HG02981 (cell line): ENCODE data around the gene GRM8.
A peak's percentile ranks its signal among the peaks of the same experiment; 100 is the strongest.

ENCODE experiments used
- ATAC-seq: cut with Tn5 transposase; IDR thresholded peaks from one replicate; pipeline ENCODE4 v1.9.1; 2021; ENCODE audit warnings: mild to moderate bottlenecking, moderate library complexity; ENCODE audit not compliant: unreplicated experiment

GRM8 gene

DNA sequence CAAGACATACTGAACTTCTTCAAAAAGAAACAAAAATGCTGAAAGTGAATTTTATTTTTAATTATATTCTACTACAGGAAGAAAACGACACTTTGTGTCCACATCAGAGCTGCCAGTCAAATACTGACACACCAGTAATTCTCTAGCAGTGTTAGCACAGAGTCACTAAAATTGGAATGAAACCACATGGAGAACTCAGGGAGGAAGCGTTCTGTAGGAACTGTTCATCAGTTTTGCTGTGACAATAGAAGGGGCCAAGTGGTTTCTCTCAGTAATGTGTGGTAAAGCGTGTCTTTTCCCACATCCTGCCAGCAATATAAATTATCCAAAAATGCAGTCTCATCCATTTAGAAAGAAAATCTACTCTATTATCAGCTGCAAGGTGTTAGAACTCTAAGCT, 683.3 kb downstream of the GRM8 start:
- ATAC-seq, result peak; percentile 54

DNA sequence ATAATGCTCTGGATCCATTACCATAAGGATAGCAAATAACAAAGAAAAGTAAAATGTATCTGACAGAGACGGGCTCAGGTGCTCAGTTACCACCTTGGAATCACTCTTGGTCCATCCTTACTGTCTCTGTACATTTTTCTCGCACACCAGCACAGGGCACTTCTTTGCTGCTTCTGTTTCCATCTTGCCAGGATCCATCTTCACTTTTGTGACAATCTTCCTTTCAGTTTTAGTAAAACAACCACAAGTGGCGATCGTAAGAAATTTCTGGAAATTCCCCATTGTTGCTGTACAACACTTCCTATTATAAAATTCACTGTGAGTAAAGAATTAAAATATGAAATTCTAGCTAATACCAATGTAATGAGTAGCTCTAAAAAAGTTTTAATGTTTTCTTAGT, 695.5 kb downstream of the GRM8 start:
- no peak for ATAC-seq

DNA sequence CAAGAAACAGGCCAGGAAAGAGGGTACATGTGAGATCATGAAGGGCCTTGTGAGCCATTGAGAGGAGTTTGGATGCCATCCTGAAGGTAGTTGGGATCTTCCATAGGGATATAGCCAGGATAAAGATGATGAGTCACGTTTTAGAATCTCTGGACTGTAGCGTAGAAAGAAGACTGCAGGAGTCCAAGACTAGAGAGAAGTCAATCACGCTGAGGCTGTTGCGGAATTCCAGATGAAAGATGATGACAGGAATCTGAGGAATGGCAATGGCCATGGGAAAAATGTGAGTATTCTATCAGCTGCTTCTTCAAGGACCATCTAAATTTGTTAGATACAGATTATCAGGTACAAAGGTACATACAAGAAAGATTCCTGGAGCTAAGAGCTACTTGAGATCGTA, 711.3 kb downstream of the GRM8 start:
- no peak for ATAC-seq

DNA sequence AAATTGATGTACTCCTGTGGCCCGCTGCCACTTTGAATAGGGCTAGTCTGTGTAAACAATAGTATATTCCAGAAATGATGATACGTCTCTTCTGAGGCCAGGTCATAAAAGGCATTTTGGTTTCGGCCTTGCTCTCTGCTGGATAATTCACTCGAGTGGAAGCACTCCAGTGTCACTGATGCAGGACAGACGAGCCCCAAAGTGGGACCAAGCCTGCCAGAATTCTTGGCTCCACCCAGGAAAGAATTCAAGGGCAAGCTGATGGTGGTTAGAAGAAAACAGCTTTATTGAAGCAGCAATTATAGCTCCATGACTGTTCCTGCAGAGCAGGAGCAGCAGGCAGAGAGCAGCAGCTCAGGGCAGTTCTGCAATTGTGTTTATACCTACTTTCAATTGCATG, 717.6 kb downstream of the GRM8 start:
- no peak for ATAC-seq

DNA sequence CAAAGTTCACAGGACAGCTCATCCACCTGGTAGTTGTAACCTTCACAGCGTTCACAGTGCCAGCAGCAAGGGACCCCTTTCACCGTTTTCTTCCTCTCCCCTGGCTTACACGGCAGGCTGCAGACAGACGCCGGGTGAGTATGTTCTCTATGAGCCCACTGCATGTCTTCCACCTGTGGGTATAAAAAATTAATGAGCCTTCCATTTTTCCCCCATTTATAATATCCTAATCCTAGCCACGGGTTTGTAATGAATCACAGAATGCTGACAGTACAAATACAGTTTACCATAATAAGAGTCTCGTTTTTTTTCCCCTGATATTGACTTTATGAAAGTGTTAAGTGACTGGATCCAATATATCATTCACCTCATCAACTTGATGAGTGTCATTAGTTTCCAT, 719.0 kb downstream of the GRM8 start:
- no peak for ATAC-seq

DNA sequence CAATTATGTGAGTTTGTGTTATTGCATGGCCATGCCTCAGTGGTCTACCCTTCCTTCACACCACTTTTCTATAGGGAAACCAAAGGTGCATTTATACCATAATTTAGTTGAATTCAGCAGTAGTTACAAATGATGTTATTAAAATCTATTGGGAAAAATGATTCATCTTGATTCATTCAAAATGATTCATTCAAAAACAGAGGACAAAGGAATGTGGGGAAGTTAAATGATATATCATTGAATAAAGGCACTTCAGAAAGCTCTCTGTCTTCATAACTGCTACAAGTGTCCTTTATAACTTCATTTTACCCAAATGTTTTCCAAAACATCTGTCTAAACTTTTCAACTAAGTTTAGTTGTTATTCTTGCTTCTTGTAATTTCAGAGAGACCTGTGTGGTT, 722.9 kb downstream of the GRM8 start:
- ATAC-seq, result no peak

DNA sequence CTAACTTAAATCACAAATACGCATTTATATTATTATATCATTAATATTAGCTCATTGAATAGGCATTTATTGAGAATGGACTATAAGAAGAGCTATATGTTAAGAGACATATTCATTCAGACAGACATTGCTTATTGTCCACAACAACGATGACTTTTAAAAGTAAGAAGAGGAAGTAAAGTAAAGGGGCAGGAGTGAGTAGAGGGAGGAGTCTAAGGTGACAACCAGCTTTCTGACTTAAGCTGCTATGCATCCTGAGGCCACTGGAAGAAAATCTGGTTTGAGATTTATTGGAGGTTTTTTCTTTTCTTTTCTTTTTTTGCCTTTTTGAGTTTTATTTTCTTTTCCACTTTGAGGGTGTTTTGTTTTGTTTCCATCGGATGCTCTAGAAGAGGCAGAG, 723.5 kb downstream of the GRM8 start:
- peak; percentile 50 for ATAC-seq

DNA sequence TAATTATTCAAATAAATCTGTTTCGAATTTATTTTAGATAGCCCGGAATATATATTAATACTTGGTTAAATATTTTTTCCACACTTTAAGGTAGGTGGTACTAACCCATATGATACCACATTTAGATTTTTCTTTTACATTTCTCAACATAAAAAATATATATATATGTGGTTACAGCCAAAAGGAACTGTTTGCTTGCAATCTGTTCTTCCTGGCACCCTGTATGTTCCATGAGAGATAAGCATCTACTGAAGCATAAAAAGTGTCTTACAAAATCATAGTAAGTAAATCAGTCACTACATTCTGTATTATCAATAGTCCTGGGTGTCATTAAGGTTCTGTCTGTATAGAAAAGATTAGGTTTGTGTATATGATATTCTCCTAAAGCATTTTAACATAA, 726.8 kb downstream of the GRM8 start:
- no peak for ATAC-seq

DNA sequence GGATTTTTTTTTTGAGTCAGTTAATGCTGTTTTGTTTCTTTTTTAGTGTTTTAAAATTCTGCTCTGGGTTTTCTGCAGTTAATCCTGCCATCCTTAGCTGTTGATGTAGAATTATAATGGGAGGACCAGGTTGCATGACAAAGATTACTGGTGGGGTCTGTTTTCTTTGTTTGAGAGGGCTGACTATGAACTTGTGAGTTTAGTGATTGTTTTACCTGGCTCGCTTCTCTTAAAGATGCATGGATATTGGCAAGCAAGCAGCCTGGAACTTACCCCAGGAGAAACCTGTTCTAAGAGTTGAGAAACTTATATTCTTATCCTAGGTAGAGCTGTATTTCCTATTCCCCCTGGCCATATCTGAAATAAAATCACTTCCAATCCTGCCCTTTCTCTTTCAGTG, 727.8 kb downstream of the GRM8 start:
- ATAC-seq, result no peak

DNA sequence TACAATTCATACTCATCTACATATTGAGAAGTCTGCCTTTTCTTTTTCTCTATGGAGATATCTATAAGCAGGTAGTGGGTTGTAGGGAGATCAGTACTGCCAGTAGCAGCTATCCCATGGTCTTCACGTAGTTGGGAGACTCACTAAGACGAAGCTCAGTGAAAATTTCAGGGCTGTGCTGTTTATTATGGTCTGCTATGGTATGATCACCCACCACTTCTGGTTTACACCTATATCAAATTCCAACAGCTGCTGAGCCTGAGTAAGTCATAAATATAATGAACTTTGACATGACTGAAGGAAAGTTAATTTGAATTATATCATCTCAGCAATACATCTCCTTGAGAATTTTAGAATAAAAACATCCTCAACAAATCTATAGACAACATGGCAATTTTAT, 741.7 kb downstream of the GRM8 start:
- ATAC-seq, result no peak

DNA sequence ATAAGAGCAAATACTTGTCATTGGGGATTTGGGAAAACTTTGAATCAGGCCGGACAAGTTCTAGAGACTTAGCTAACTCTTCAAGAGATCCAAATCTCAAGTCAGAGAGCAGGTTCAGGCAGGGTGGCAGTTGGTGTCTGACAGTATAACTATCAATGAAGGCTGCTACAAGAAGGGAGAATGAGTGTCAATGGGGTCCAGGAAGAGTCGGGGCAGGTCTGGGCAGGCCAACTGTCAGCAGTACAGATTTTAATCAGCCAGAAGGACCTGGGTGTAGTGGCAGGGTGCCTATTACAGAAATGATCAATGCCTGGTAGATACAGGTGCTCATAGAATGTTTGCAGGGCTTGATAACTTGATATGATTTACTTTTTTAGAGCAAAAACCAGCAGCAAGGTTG, 751.1 kb downstream of the GRM8 start:
- ATAC-seq, result no peak

DNA sequence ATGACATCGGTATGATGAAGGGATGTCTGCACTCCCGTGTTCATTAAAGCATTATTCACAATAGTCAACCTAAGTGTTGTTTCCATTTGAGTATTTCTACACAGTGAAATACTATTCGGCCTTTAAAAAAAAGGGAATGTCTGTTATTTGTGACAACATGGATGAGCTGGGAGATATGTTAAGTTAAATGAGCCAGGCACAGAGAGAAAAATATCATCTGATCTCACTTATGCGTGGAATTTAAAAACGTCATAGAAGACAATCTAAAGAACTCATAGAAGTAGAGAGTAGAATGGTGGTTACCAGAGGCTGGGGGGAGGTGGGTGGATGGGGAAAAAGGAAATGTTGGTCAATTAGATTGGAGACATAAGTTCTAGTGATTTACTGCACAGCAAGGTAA, 753.3 kb downstream of the GRM8 start:
- ATAC-seq, result no peak

DNA sequence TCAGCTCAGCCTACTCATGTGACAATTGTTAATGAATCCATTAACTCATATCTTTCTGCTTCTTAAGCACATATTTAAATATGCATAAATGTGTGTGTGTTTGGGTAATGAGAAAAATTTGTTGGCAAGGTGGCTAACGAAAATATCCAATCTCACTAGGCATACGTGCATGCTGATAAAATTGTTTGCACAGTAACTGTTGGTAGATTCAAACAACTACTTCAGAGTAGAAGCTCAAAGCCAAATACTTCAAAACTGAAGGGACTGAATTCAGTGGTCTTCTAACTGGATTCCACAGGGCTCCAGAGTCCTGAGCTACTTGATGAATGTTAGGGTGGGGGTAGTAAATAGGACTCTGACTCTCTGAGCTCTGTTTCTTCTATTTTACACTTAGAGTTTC, 757.0 kb downstream of the GRM8 start:
- ATAC-seq, result no peak

DNA sequence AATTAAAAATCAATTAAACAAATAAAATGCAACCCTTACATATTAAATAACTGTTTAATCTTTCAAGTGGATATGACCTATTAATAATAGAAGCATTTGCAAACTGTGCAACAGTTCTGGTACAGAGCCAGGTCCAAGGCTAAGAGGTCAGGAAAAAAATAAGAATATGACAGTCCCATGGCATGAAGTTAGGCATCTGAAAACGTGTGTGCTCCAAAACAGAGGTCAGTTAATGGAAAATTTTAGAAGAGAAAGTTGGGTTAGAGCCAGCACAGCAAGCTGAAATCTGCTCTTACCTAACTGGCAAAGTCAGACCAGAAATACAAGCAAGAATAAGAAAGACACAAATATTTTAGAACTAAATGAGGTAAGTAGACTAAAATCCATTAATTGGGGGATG, 757.7 kb downstream of the GRM8 start:
- ATAC-seq, result no peak

DNA sequence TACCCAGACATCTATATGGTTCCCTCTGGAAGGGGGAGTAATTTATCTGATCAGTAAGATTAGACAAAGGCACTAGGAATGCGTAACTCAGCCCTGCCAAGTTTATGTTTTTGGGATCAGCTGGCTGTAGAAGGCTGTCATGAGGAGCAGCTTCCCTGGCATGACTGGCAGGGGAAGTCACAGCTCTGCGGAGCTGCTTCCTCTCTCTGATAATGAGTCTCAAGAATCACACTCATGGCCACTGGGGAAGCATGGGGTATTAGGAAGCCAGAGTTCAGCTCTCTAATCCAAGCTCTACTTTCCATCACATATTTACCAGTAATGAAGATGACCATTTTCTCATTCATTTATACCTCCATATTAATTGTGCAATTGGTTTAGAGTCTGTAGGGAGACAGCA, 758.9 kb downstream of the GRM8 start:
- no peak for ATAC-seq

DNA sequence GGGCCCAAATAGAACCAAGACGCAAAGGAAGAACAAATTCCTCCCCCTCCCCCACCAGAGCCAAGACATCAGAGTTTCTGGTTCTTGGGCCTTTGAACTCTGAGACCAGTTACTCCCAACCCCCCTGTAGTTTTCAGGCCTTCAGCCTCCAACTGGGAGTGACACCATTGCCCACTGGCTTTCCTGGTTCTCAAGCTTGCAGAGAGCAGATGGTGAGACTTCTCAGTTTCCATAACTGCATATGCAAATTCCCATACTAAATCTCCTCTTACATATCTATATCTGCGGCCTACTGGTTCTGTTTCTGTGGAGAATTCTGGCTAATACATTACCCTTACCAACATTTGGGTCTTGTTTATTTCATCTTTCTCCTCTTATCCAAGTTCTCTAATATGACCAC, 762.9 kb downstream of the GRM8 start:
- no peak for ATAC-seq

DNA sequence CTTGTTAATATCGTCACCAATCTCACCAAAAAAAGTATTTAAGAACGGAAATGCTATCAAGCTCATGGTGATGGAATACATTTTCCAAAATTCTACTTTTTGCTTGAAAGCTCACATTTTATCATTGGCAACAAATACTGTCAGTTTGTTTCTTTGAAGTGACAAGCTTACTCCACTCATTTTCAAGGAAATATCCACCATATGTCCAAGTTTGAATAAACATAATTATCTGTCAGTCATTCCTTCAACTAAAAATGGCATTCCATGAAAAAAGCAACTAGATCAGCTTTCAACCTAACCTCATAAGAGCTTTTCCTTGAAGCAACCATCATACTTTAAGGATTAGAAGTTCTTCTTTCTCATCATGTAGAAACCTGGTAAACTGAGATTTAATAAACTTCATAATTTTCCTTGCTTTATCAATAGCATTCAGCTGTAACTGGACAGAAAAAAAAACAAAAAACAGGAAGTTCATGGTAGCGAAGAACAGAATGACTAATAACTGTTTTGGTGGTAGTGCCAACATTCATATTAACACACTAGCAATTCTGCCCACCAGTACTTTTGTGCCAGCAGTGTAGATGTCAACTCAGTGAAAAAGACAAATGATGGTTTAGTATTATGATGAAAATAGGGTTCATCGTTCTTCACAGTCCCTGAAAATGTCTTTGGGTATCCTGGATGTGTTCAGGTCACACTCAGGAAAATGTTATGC, 764.9 kb downstream of the GRM8 start:
- no peak for ATAC-seq

DNA sequence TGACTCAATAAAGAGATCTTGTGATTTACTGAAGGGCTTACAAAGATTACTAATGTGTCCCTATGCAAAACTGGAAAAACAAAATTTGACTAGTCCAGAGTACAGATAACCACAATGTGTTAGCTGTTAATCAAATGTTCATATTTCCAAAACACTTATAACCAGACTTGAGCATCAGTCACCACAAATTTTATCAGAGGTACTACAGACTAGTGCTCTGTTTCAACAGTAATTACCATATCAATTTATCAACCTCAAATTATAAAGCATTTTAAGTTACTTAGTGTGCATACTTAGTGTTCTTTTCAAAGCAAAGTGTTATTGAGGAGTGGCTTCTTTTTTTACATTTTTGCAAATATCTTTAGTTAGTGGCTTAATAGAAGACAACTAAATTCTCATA, 765.9 kb downstream of the GRM8 start:
- ATAC-seq, result no peak

DNA sequence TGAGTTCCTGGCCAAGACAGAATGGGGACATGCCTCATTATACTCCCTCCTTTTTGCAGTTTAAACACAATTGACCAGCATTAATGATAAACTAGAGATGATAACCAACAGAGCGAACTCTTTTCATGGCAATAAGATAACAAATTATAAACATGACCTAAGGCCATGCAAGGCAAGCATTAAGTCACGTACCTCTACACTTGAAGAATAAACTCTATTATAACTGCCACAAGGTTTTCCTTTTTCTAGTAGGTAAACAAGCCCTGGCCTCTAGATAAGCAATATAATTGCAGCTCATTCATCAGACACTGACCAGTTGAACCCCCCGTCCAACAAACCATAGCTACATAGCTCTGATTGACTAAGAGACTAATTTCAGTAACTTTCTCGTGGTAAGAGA, 767.0 kb downstream of the GRM8 start:
- ATAC-seq, result no peak

DNA sequence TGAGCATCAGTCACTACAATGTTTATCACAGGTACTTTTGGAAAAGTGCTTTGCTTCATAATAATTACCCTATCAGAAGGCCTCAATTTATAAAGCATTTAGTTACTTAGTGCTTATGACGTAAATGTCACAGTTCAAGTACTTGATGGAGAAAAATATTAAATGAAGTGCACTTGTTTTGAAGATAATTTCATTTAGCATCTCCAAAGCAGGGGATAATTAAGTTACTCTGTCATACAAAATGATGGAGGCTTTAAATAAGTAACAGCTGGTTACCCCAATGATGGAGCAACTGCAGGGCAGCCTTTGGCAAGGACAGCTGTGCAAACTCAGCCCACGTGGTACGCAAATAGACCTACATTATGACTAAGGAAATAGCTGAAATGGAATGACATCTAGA, 768.8 kb downstream of the GRM8 start:
- ATAC-seq, result no peak

DNA sequence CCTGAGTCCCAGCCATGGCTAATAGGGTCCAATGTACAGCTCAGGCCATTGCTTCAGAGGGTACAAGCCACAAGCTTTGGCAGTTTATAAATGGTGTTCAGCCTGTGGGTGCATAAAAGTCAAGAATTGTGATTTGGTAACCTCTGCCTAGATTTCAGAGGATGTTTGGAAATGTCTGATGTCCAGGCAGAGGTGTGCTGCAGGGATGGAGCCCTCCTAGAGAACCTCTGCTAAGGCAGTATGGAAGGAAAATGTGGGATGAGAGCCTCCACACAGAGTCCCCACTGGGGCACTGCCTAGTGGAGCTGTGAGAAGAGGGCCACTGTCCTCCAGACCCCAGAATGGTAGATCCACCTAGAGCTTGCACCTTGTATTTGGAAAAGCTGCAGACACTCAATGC, 779.9 kb downstream of the GRM8 start:
- ATAC-seq, result no peak

DNA sequence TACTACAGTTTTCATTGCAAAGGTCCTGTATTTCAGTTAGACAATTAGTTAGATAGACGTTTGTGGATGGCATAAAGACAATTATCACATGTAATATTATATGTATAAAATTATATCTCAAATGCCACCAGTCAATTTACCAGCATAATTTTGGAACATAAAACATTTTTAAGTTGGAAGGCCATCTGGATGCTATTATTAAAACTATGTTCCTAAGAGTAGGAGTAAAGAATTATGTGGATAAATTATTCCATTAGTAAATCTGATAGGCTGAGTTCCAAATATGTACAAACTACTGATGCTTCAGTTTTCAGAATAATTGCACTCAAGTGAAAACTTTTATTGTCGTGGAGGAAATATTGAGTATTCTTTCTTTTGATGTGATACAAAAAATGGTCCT, 790.3 kb downstream of the GRM8 start:
- no peak for ATAC-seq

DNA sequence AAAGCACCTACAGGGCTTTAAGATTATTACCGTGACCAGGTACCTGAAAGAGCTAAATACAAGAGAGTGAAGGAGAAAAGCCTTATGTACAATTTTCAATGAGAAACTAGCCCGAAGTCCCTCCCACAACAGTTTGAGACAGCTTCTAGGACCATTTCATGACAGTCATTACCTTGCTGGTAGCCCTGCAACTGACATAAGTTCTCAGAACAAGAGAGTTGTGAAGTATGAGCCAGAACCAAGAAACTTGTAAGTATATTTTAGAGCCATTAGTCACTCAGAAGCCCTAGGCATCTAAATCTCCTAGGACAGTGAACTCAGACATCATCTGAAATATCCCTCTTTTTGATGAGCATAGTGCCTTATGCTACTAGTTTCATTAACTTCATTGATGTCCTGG, 792.1 kb downstream of the GRM8 start:
- no peak for ATAC-seq

DNA sequence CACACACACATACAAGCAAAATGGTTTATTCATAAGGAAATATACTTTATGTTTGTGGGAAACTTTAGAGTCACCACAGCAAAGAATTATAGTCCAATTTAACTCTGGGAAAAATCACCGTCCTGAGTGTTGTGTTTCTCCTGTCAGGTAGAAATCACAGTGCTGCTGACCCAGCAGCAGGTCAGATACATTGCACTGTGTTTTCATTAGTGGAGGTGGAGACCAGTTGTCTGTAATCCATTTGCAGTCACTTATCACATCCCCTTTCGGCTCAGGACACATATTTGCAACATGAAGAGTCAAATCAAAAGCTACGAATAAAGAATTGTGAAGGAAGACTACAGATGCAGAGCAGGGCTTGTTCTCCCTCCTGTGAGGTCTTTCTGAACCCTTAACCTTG, 799.6 kb downstream of the GRM8 start:
- no peak for ATAC-seq
